ENCODE measurements around the gene DMBT1.

DMBT1 gene

GRCh38 chr10:122560279-122560804, at the start of gene DMBT1:
Gene DMBT1 (plus strand): TSS chr10:122560754. CDS start chr10:122560771, 17 bp downstream.
- no peak for DNase-seq (ENCODE audit: low read depth in 1 of 2, low spot score in 1 of 2)

DNA sequence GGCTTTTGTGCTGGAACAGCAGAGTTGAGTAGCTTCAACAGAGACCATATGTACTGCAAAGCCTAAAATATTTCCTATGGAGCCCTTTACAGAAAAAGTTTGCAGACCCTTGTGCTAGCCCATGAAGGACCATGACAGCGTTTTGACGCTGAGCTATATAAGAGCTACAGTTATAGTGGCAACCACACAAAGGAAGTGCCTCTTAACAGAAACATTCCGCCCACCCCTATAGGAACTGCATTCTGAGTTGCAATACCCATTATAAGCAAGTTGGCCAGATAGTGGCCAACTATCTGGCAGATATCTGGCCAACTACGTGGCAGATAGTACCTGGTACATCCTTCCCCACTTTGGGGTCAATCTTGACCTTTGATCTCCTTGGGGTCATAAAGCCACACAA, 47.5 kb upstream of the DMBT1 start:
- DNase-seq (ENCODE audit: low read depth in 1 of 2, low spot score in 1 of 2) = no peak

- no peak for DNase-seq (ENCODE audit: low read depth in 1 of 2, low spot score in 1 of 2)
Observed at GRCh38 chr10:122514045-122514840, 46.3 kb upstream of the DMBT1 start.

DNA sequence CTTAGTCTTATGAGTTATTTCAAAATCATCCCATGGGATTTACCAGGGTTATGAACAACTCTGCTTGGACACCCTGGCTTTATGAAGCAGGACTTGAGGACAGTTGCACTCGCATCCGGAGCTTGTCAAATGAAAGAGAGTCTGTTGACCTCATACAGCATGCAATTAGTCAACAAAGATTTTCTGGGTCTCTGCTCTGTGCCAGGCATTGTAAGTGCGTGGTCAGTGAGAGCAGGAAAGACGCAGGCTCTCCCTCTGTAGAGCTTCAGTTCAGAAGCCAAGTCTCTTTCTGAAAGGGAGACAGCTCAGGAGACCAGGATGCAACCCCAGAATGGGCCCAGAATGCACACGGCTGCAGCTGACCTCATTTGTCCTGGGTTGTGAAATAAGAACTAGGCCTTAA, 45.5 kb upstream of the DMBT1 start:
- no peak for DNase-seq (ENCODE audit: low read depth in 1 of 2, low spot score in 1 of 2)

GRCh38 chr10:122515588-122516231, 44.8 kb upstream of the DMBT1 start:
- peak; percentile 8 to 46 for DNase-seq (ENCODE audit: low read depth in 1 of 2, low spot score in 1 of 2)

- DNase-seq (ENCODE audit: low read depth in 1 of 2, low spot score in 1 of 2) = no peak
Observed at GRCh38 chr10:122516734-122517133, 43.8 kb upstream of the DMBT1 start.

DNA sequence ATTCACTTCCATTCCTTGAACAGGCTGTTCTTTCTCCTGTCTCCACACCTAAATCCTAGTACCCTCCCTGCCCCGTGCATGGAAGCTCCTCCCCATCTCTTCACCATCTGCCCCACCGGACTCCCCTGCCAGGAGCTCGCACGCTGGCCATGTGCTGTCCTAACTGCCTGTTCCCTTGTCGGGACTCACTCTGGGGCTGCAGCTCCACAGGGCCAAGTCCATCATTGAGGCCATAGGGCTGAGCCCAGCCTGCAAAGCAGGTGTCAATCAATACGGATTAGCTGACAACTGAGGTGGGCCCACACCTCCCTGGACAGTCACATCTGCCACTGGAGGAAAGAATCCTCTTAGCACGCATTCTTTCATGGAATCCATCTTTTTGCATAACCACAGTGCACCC, 41.4 kb upstream of the DMBT1 start:
- DNase-seq (ENCODE audit: low read depth in 1 of 2, low spot score in 1 of 2) = no peak

- no peak for DNase-seq (ENCODE audit: low read depth in 1 of 2, low spot score in 1 of 2)
Observed at GRCh38 chr10:122519873-122520272, 40.7 kb upstream of the DMBT1 start.

DNA sequence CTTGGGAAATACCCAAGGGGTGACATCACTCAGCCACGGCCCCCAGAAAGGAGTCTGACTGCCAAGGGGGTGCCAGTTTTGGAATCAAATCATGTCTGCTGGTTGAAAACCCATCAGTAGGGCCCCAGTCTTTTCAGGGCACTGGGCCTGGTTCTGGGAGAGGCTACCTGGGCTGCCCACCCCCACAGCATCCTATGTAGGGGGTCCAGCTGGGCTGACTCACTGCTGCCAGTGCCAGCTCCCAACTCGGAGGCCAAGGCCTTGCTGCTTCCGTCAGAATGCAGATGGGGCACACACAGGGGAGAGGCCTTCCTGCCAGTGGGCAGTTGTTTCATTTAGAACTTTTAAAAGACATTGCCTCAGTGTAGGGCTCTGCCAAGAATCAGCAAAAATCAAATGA, 39.5 kb upstream of the DMBT1 start:
- DNase-seq (ENCODE audit: low read depth in 1 of 2, low spot score in 1 of 2) = no peak

GRCh38 chr10:122524811-122525210, 35.7 kb upstream of the DMBT1 start:
- DNase-seq (ENCODE audit: low read depth in 1 of 2, low spot score in 1 of 2) = no peak

DNA sequence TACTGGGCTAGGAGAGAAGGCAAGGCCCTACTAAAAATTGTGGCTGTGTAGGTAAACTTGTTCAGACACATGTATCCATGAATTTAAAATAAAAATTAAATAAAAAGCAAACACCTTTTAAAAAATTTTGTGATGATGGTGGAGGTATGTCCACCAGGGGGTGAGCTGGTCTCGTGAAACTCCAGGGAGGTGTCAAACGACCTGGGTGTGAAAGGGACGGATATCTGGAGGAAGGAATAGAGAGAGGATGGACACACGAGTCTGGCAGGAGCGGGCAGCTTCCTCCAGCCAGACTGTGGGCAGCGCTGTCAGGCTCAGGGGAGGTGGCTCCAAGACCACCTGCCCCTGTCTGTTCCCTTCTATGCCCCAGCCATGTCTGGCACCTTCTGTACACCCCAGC, 34.8 kb upstream of the DMBT1 start:
- no peak for DNase-seq (ENCODE audit: low read depth in 1 of 2, low spot score in 1 of 2)

- DNase-seq (ENCODE audit: low read depth in 1 of 2, low spot score in 1 of 2) = no peak
Observed at GRCh38 chr10:122526892-122527291, 33.7 kb upstream of the DMBT1 start.

GRCh38 chr10:122530177-122530576, 30.4 kb upstream of the DMBT1 start:
- no peak for DNase-seq (ENCODE audit: low read depth in 1 of 2, low spot score in 1 of 2)

- no peak for DNase-seq (ENCODE audit: low read depth in 1 of 2, low spot score in 1 of 2)
Observed at GRCh38 chr10:122531261-122531660, 29.3 kb upstream of the DMBT1 start.

DNA sequence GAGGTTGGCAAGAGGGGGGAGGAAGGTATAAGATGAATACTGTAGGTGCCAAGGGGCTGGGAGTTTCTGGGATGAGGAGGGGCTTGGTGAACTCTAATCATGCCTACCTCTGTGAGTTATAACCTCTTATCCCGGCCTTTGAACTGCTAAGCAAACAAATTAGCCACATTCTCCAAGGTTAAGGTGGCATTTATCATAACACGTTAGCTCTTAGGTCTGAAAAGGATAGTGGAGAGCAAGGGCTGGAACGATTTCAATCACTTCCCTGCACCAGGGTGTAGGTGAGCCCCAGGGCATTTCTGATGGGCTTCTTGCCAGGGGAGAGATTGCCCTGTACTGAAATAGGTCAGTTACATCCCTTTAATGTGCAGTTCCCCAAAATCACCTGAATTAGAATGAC, 28.6 kb upstream of the DMBT1 start:
- DNase-seq (ENCODE audit: low read depth in 1 of 2, low spot score in 1 of 2) = no peak

DNA sequence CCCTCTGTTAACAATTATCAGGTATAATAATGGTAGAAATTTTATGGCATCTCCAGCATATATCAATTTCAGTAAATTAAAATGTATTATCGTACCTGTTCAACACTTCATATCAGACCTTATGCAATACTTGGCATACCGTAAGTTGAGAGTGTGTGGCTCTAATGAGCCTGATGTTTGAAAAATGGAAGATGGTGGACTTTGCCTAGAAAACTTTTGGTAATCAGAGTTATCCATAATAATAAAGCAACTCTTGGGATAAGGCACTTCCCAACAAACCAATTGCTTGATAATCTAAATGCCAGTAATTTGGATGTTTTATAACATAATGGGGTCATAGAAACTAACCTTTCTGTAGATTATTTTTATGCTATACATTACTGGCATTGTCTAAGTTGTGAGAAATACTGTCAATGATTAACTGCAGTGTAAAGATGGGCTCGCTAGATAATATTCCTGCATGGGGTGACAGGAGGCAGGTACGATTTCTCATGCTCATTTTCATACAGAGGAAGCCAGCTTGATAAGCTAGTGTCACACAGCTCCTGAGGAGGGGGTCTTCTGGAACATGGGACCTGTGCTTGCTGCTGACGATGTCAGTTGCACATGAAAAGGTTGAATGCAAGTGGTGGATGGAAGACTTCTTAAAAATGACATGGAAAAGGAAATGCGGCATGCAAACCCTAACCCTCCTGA, 27.8 kb upstream of the DMBT1 start:
- DNase-seq (ENCODE audit: low read depth in 1 of 2, low spot score in 1 of 2) = no peak

GRCh38 chr10:122537545-122537944, 23.0 kb upstream of the DMBT1 start:
- DNase-seq (ENCODE audit: low read depth in 1 of 2, low spot score in 1 of 2) = no peak

DNA sequence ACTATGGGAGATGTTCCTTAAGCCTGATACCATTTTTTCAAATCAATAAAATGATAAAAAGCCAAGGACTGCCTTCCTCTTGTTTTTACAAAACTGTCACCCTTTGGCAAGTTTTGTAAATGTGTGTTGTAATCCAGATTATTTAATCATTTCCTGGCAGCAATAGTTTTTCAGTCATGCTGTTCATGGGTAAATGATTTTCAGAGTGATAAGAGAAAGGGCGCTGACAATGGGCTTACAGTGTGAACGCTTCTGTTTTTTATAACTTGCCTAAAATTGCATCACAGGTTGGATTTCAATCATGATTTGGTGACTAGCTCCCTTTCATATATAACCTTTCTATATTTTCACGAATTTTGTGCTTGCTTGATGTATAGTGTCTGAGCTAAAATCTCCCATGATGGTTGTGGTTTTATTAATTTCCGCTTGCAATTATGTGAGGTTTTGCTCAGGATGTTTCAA, 19.0 kb upstream of the DMBT1 start:
- no peak for DNase-seq (ENCODE audit: low read depth in 1 of 2, low spot score in 1 of 2)

GRCh38 chr10:122543676-122544445, 16.7 kb upstream of the DMBT1 start:
- no peak for DNase-seq (ENCODE audit: low read depth in 1 of 2, low spot score in 1 of 2)

DNA sequence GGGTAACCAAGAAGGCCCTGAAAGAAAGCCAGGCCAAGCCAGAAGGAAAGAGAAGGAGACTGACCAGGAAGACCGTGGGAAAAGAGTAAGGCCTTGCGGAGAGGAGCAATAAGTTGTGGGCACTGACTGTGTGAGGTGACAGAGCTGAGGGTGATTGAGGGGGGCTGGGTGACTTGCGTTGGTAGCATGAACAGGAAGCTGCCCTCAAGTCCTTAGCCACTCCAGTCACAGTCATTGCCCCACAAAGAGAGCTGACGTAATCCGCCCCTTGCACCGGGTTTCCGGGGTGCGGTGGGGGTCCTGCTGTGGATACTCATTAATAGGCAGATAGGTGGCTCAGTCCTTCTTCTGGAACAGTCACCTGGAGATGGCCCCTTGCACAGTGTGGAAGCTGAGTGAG, 16.1 kb upstream of the DMBT1 start:
- DNase-seq (ENCODE audit: low read depth in 1 of 2, low spot score in 1 of 2) = no peak

DNA sequence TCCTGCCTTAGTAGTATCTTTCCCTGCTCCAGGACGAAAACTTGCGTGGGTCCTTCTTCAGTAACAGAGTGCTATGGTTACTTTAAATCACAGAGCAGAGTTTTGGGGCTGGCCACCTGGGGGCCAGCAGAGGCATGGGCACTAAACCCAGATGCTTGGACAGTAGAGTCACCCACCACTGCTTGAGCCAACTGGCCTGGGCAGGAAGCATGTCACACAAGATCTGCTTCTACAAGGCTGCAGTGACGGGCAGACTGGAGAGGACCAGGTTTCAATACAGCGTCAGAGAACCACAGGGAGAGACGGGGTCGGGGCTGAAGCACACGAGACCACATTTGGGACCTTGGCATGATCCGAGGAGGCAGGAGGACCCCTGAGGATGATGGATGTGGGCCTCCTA, 14.3 kb upstream of the DMBT1 start:
- no peak for DNase-seq (ENCODE audit: low read depth in 1 of 2, low spot score in 1 of 2)

All from activated T-helper 1 cell treated with anti-CD3 and anti-CD28 coated beads, Interleukin-2, amount 50 U/mL, for 16 hours (primary cell).